HG03558 (cell line): Measurements from ENCODE around the gene AIM2.
A peak's percentile ranks its signal among the peaks of the same experiment; 100 is the strongest.

ENCODE experiments used
- ATAC-seq: cut with Tn5 transposase; IDR thresholded peaks from one replicate; pipeline ENCODE4 v1.9.1; 2021; ENCODE audit warnings: moderate number of reproducible peaks; ENCODE audit not compliant: unreplicated experiment; ENCODE audit errors: extremely low read depth

The AIM2 gene

DNA sequence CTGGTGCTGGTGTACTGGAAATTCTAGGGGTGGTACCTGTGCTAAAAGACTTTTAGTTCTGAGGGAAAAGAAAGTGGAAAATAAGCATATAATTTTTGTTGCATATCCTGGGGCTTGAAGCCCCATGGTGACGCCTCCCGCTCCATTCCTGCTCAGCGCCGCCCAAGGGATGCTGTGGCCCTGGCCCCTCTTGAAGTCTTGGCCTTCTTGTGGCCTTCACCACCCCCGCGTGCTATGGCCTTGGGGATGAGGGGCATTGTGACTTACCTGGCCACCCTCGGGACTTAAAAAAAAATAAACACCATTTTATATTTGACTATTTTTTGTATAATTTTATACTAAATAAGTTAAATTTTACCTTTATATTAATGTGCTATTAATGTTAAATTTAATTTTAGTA is 51.5 kb downstream of the AIM2 start:
- ATAC-seq, result no peak

DNA sequence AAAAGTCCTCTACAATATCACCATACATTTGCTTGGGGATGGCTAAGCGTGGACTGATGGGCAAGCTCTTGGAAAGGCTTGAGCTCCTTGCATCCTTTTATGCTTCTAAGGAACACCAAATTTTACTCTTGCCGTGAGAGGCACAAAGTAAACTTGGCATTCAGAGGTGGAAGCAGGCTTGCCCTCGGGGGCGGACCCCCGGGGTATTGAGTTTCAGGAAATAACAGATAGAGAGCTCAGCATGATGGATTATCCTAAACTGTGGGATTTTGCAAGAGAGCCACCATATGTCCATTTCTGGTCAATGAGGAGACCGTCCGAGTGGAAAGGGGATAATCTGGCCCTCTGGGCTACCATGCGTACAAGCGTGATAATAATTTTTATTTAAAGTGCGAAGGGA is 52.8 kb downstream of the AIM2 start:
- ATAC-seq, result no peak

DNA sequence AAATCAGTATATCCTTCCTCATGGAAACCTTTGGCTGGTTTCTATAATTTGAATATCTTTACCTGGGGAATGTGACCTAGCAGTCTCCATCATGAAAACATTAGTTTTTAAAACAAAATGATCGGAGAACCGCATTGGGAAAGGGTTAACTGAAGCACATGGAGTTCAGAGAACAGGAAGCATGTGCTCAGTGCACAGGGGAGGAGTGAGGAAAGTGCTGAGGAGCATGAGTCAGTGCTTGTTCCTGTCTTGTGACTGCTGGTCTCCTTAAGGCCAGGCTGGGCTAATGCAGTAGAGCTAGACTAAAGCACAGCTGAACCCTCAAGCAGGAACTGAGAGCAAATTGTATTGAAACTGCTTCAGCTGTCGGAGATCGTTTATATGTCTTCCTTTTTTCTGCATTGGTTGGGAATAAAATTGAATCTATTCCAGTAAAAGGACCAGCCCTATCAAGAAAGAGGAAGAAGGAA is 61.1 kb downstream of the AIM2 start:
- peak; percentile 91 for ATAC-seq

DNA sequence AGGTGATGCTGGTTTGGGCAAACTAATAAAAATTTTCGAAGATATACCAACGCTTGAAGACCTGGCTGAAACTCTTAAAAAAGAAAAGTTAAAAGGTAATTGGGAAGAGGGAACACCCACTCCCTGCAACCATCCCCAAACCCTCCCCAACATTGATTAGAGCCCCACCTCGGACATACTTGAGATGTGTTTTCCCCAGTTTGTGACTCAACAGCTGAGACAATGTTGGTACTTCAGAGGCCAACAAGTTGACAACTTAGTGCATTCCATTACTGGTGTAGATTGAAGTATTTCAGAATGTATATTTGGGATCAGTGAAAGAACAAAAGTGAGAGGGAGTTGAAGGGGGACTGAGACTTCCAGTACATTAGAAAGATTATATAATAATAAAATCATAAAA is 61.7 kb downstream of the AIM2 start:
- no peak for ATAC-seq

DNA sequence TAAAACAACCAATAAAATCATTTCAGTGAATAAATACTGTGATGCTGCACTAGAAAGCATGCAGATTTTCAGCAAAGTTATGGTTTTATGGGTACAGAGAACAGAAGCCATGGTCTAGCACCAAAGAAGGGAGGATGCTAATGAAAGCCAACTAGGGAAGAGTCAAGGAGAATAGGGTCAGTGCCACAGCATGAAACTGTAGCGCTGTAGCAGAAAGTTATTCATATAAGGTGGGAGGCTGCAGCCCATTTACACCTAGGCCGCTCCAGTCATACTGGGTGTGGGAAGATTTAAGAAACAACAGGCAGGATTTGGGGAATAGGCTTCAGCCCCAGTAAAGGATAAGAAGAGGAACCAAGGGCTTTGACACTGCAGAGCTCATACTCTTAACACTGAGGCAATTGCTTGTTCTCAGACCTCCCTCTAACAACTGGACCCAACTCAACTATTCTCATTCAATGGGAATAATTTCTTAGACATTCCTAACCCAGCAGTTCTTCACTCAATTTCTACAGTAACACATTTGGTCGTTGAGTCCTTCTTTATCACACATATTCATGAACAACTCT is 62.5 kb downstream of the AIM2 start:
- no peak for ATAC-seq

DNA sequence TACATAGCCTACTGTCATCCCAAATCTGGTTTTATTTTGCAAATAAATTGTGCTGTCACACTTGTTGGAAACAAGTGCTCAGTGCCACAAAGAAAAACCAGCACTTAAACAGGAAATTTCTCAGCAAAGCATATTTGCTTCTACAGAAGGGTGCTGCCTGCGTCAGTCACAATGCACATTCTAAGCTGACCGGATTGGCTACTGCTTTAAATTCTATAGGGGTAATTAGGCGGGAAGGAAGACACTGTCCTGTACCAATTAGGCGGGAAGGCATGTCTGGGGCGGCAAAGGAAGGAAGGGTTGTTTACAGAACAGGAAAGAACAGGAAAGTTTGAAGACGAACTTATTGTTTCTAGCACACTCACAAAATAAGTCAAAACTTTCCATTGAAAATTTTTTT is 64.1 kb downstream of the AIM2 start:
- no peak for ATAC-seq
